8988T (cell line): ENCODE data around the gene SLC17A5.
"Not testable (repeated sequence)": the region's sequence is repeated elsewhere in the genome, so short reads cannot be mapped to it uniquely, and the experiment has no call there.

ENCODE experiments used
- DNase-seq: peaks from one replicate; pipeline ENCODE4 v3.0.0; 2011

The SLC17A5 gene

DNA sequence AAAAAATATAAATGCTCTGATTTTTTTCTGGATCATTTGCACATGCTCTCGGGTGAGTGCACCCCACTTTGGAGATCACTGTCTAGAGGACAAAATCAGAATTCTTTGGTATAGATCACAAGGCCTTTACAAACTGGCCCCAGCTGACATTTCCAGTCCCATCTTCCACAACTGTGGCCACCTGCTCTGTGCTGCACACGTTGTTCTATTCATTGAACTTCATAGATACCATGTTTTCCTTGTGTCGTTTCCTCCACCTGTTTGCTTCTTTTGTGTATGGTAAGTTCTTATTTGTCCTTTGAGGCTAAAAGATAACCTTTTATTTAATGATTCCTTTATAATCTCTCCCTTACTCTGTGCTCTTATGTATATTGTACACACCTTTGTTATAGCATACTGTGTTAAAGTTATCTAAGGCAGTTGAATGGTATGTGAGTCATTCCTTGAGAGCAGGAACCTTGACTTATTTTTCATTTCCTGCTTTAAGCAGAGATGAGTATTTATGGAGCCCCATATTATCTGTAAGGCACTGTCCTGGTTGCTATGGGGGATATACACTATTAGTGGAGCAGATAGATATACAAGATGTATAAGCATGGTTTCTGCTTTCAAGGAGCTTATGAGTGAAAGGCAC lies 12.0 kb upstream of the SLC17A5 start:
- no peak for DNase-seq

- DNase-seq, result no peak
Measured at GRCh38 chr6:73664701-73665100, 10.9 kb upstream of the SLC17A5 start.

DNA sequence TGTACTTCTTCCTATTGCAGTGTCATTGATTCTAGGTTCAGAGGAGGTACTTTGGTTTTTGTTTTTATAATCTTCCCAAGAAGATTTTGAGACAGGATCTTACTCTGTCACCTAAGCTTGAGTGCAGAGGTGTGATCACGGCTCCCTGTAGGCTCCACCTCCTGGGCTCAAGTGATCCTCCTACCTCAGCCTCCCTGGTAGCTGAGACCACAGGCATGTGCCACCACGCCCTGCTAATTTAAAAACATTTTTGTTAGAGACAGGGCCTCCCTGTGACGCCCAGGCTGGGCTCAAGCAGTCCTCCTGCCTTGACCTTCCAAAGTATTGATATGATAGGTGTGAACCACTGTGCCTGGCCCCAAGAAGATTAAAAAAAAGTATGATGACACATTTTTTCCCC lies 3.4 kb upstream of the SLC17A5 start:
- DNase-seq, result no peak

DNA sequence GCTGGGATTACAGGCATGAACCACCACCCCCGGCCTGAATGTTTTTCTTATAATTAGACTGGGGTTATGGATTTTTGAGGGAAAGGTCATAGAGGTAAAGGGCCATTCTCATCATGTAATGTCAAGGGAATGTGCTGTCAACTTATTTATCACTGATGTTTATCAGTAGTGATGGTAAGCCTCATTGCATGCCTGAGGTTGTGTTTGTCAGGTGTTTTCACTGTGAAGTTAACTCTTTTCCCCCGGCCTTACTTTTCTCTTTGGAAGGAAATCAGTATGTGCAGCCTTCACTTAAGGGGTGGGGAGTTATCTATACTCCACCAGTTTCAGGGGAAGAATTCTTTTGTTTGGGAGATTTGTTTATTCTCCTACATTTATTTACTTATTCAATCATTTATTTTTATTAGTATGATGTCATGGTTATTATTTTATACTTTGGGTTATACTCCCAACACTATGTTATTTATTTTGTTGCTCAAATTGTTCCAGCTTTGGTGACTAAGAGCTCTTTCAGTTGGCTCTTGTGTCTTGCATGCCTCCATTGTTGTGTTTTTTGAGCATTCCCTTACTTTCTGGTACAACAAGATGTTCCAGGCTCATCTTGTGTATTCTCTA lies 2.8 kb upstream of the SLC17A5 start:
- no peak for DNase-seq

DNA sequence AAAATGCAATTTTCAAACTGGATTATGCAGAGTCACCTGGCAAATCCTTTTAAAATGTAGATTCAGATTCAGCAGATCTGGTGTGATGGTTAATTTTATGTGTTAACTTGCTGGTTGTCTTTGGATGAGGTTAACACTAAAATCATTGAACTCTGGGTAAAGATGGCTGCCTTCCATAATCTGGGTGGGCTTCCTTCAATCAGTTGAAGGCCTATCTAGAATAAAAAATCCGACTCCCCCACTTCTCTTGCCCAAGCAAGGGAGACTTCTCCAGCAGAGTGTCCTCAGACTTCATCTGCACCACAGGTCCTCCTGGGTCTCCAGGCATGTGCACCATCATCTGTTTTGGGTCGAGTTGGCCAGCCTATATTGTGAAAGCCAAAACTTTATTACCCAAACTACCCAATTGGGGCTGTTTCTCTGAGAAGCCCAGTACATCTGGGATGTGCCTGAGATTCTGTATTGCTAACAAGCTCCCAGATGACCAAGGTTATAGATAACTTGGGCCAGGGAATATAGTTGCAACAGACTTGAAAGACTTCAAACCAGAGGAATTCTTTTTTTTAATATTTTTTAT lies 1.6 kb upstream of the SLC17A5 start:
- DNase-seq, result no peak

DNA sequence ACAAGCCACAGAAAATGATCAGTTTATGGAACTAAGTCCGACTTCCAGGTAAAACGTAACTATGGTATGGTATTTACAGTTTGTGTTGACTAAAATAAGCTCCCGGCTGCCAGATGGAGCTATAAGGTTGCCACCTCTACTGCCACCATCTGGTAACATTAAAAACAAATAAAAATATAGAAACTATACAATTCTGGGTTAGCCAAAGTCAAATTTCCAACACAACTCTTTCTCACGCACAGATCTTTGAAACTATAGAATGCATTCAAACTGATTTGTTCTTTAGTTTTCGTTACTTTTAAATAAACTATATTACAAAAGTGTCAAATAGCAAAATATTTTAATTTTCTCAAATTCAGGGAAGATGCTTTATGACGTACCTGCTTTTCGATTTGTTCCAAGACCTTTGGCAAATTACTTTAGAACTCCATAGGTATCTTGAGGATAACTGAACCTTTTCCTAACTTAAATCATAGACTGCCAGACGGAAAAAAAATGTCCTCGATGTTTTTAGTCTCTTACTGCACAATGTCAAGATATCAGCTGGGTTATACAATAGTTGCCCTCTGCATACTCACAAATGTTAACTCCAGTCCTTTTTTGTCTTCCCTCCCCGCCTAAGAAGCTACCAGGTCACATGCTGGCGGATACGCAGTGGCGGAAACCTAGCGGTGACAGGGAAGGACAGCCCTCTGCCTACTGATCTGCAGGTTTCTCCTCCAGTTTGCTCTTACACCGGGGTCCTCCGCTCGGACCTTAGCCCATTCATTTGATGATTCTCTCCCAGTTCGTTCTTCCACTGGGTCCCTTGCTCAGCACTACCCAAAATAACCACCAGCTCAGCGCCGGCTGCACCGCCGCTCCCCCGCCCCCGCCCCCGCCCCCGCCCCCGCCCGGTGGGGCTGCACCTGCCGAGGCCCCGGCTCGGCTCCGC lies 888 bp downstream of the SLC17A5 start:
- DNase-seq, result peak; percentile 56

- no peak for DNase-seq
Measured at GRCh38 chr6:73649783-73650182, 4.0 kb downstream of the SLC17A5 start.

GRCh38 chr6:73648166-73648565 lies 5.6 kb downstream of the SLC17A5 start:
- no peak for DNase-seq

DNA sequence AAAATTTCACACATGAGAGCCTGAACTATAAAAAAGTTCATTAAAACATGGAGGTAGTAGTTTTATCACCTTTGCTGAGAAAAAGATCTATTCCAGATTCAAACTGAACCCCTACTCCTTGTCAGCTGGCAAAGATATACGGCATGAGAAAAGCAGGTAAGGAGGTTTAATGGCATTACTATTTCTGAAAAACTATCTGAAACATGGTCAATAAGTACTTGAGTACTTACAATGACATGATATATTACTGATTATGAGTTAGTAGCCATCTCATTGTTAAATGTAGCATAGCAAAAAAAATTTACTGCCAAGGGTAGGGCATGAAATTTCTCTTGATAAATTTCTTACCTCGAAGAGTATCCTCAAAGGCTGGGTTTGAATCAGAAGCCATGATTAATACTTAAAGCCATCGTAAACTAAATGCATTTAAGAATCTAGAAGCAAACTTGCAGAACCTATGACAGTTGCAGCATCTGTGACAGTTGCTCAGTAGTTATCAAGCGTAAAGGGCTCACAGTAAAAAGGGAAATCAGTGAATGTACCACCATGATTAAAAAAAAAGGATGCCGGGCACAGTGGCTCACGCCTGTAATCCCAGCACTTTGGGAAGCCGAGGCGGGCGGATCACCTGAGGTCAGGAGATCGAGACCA lies 8.7 kb downstream of the SLC17A5 start:
- no peak for DNase-seq

- no peak for DNase-seq
Measured at GRCh38 chr6:73644030-73644429, 9.8 kb downstream of the SLC17A5 start.

- no peak for DNase-seq
Measured at GRCh38 chr6:73642530-73642929, 11.3 kb downstream of the SLC17A5 start.

DNA sequence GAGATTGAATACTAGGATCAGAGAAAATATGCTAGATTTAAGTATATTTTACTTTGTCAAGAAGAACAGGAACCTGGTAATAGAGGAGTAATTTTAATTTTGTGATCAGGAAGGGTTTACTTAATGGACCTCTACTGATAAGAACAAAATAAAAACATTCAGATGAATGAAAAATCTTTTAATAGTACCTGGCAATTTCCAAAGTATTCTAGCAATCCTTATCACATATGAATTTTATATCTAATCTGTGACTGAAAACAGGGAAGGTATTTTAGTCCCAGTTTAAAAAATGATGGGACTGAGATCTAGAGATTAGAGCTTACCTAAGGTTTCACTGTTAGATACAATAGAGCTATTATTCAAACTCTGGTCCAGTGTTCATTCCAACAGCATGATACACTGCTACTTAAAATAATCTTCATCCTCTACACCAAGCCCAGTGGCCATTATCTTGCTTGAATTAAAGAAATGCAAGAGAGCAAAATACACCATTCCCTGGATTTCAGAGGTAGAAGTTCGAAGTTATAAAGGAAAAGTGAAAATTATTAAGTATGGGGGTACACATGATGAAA lies 13.5 kb downstream of the SLC17A5 start:
- DNase-seq, result no peak

GRCh38 chr6:73639040-73639439 lies 14.8 kb downstream of the SLC17A5 start:
- DNase-seq, result no peak

GRCh38 chr6:73637404-73637803 lies 16.4 kb downstream of the SLC17A5 start:
- no peak for DNase-seq

DNA sequence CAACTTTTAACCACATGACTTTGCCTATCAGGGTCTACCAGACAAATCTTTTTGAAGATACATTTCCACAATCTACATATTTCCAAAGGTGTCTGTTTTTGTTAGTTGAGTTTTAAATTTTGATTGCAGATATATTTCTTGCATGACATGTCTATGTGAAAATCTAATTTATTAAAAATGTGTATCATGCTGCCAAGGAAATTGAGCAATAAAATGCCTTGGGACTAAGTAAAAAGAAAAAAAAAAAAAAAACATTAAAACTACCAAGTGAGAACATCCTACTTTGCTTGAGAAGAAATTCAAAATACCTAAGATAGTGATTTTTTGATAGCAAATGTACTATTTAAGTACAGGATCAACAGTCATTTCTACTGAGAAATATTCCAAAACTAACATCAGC lies 17.7 kb downstream of the SLC17A5 start:
- no peak for DNase-seq

GRCh38 chr6:73632346-73632745 lies 21.4 kb downstream of the SLC17A5 start:
- no peak for DNase-seq

DNA sequence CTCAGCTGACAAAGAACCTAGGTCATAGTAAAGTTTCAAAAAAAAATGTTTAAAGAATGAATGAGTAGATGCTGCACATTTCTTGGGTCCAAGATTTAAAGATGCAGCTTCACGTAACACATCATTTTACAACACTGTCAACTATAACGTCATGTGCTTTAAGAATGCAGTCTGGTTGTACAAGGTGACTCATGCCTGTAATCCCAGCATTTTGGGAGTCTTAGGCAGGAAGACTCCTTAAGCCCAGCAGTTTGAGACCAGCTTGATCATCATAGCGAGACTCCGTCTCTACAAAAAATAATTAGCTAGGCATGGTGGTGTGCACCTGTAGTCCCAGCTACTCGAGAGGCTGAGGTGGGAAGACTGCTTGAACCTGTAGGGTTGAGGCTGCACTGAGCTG lies 21.9 kb downstream of the SLC17A5 start:
- no peak for DNase-seq

DNA sequence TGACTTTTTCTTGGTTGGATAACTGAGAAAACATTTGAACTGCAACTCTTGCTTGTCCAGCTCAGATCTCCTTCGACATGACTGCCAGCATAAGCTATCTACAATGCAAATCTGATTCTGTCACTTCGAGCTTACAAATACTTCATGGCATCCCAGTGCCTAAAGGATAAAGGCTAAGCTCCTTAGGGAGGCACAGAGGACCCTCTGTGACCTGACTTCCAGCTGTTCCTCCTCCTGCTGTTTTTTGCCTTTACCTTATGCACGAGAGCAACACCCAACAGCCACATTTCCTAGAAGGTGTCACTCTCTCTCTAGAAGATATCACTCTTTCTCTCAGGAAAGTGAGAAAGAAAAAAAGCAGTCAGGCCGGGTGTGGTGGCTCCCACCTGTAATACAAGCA lies 23.4 kb downstream of the SLC17A5 start:
- DNase-seq, result no peak

DNA sequence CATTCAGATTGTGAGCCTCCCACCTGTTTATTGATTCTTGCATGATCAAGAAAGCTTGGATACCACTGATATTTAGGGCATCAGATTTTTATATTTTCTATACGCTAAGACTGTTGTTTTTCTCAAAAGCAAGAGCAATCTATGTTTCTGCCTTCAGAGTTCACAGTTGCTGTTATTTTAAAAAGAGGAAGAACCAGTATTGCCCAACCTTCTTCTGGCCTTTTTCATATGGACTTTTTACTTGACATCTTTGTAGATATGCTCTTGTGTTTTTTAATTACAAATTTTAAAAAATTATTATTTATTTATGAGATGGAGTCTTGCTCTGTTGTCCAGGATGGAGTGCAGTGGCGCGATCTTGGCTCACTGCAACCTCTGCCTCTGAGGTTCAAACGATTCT lies 28.9 kb downstream of the SLC17A5 start:
- DNase-seq, result no peak

GRCh38 chr6:73623480-73623879 lies 30.3 kb downstream of the SLC17A5 start:
- not testable (repeated sequence) for DNase-seq

DNA sequence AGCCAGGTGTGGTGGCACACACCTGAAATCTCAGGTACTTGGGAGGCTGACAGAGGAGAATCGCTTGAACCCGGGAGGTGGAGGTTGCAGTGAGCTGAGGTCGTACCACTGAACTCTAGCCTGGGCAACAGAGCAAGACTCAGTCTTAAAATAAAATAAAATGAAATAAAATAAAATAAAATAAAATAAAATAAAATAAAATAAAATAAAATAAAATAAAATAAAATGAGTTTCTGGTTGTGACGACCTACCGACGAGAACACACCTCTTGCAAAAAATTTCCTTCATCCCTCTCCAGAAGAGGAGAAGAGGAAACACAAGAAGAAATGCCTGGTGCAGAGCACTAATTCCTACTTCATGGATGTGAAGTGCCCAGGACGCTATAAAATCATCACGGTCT lies 35.7 kb downstream of the SLC17A5 start:
- DNase-seq, result not testable (repeated sequence)

GRCh38 chr6:73614802-73615201 lies 39.0 kb downstream of the SLC17A5 start:
- no peak for DNase-seq
